Endothelial cell of umbilical vein (primary cell): Measurements from ENCODE around the gene SCP2. TPM values are rescaled to one million over a fixed set of nuclear protein-coding genes. Genes with fewer than 3 reads are reported as not detected.

ENCODE experiments used
- BruUV-seq: library from RNA; stranded (reverse); fragments of 400-500 nt; replicated peaks from 2 replicates; lab custom pipeline; 2021; lab: Mats Ljungman, UMichigan
- CTCF ChIA-PET: fragments of 300-600, 350-600 bp; sonication (Branson Sonifier 250); formaldehyde crosslinking; loops from one replicate; lab custom pipeline; 2021; ENCODE audit warnings: antibody characterized with exemption, inconsistent platforms; lab: Charles Lee
- POLR2A ChIA-PET: fragments of 300-600, 350-600 bp; sonication (Branson Sonifier 250); formaldehyde crosslinking; loops from one replicate; lab custom pipeline; 2021; ENCODE audit warnings: antibody characterized with exemption, inconsistent platforms; lab: Charles Lee
- DNase-seq: peaks from one replicate; pipeline ENCODE4 v3.0.0-alpha.2; 2011; ENCODE audit warnings: low read depth, low spot score
- FAIRE-seq: peaks from 2 replicates; lab custom pipeline; 2011; peaks lifted over from hg19 to GRCh38; lab: Jason Lieb, UNC
- H2AFZ ChIP-seq: 2 replicates; pipeline ENCODE4 v1.6.0; 2012; ENCODE audit warnings: low read depth, low read length, control low read depth, inconsistent platforms
- H3K27ac ChIP-seq: 2 replicates; pipeline ENCODE4 v1.5.1; 2011; ENCODE audit warnings: low read depth, mild to moderate bottlenecking, control low read depth, low read length, moderate library complexity; ENCODE audit not compliant: insufficient read depth
- H3K27me3 ChIP-seq, 2 experiments: 2 replicates each; pipeline versions ENCODE4 v1.6.0 to v1.6.1; 2011; ENCODE audit warnings: low read length in 2 of 2, mixed read lengths in 1 of 2; ENCODE audit not compliant: control insufficient read depth in 2 of 2, insufficient read depth in 2 of 2
- H3K36me3 ChIP-seq, 2 experiments: 2 replicates in 1 of 2; 3 replicates in 1 of 2; pipeline ENCODE4 v1.5.1; 2011; ENCODE audit warnings: low read length in 2 of 2, mild to moderate bottlenecking in 1 of 2, moderate library complexity in 1 of 2; ENCODE audit not compliant: control insufficient read depth in 2 of 2, insufficient read depth in 2 of 2; ENCODE audit errors: extremely low read depth in 1 of 2
- H3K4me1 ChIP-seq: 3 replicates; pipeline ENCODE4 v1.5.1; 2011; ENCODE audit warnings: mild to moderate bottlenecking, low read length; ENCODE audit not compliant: control insufficient read depth, insufficient read depth; ENCODE audit errors: extremely low read depth
- H3K4me2 ChIP-seq: 2 replicates; pipeline ENCODE4 v1.6.1; 2011; ENCODE audit warnings: low read length, control low read depth, mixed read lengths; ENCODE audit not compliant: insufficient read depth
- H3K4me3 ChIP-seq, 3 experiments: fragments of 200-600 bp in 1 of 3; sonication (generic), shearing (Covaris generic) in 1 of 3; replicated peaks in 1 of 3; 2 replicates each; pipeline ENCODE4 v1.5.1; 2011 to 2016; ENCODE audit warnings: control low read depth in 3 of 3, low read length in 3 of 3, mild to moderate bottlenecking in 2 of 3, inconsistent platforms in 1 of 3, low read depth in 1 of 3, moderate library complexity in 1 of 3; ENCODE audit not compliant: insufficient read depth in 1 of 3
- H3K79me2 ChIP-seq: 2 replicates; pipeline ENCODE4 v1.6.0; 2012; ENCODE audit warnings: low read length, inconsistent platforms; ENCODE audit not compliant: control insufficient read depth, insufficient read depth
- H3K9ac ChIP-seq: replicated peaks from 2 replicates; pipeline ENCODE3; 2011; ENCODE audit warnings: low read length, control low read depth; ENCODE audit not compliant: insufficient read depth; ENCODE audit errors: extremely low read depth
- H3K9me1 ChIP-seq: replicated peaks from 3 replicates; pipeline ENCODE4 v1.6.0; 2011; ENCODE audit warnings: mild to moderate bottlenecking, low read length; ENCODE audit not compliant: control insufficient read depth, insufficient read depth; ENCODE audit errors: extremely low read depth
- H3K9me3 ChIP-seq: replicated peaks from 2 replicates; pipeline ENCODE4 v1.5.1; 2012; ENCODE audit warnings: low read length, inconsistent platforms; ENCODE audit not compliant: control insufficient read depth, insufficient read depth
- H4K20me1 ChIP-seq: replicated peaks from 2 replicates; pipeline ENCODE3; 2011; ENCODE audit warnings: mild to moderate bottlenecking, low read length; ENCODE audit not compliant: control insufficient read depth, insufficient read depth; ENCODE audit errors: extremely low read depth
- EZH2 ChIP-seq: IDR thresholded peaks from 2 replicates; pipeline ENCODE4 v1.6.1; 2012; ENCODE audit warnings: borderline replicate concordance, low read depth, mild to moderate bottlenecking, moderate library complexity, low read length, inconsistent platforms; ENCODE audit not compliant: severe bottlenecking
- FOS ChIP-seq: IDR thresholded peaks from 2 replicates; pipeline ENCODE4 v1.6.1; 2011; ENCODE audit warnings: mild to moderate bottlenecking, low read length, moderate library complexity, borderline replicate concordance; ENCODE audit not compliant: insufficient read depth
- GATA2 ChIP-seq: IDR thresholded peaks from 2 replicates; pipeline ENCODE4 v1.7.0; 2011; ENCODE audit warnings: low read depth, mild to moderate bottlenecking, moderate library complexity, mixed read lengths, low read length; ENCODE audit not compliant: insufficient read length, insufficient read depth
- JUN ChIP-seq: IDR thresholded peaks from 2 replicates; pipeline ENCODE4 v1.6.1; 2011; ENCODE audit warnings: borderline replicate concordance, low read depth; ENCODE audit not compliant: insufficient read length, insufficient read depth
- MYC ChIP-seq: IDR thresholded peaks from one replicate; pipeline ENCODE4 v1.6.1; 2011; ENCODE audit warnings: mild to moderate bottlenecking, low read depth, low read length
- POLR2A ChIP-seq: IDR thresholded peaks from 2 replicates; pipeline ENCODE4 v1.6.1; 2012; ENCODE audit warnings: low read depth, mild to moderate bottlenecking, control low read depth, low read length
- POLR2AphosphoS5 ChIP-seq: IDR thresholded peaks from 2 replicates; pipeline ENCODE4 v1.6.1; 2012; ENCODE audit warnings: low read depth, mild to moderate bottlenecking, control low read depth, low read length, moderate library complexity; ENCODE audit not compliant: insufficient read depth
- dilution Hi-C: fragments of 300-500 bp; cut with MboI; formaldehyde crosslinking; loops from one replicate; pipeline ENCODE4 v1.15.0; 2019; ENCODE audit warnings: low sequenced_read_pairs; ENCODE audit not compliant: extremely low pct_ligation_motif_present
- intact Hi-C: fragments of 100-400 bp; cut with micrococcal nuclease; formaldehyde crosslinking; loops from one replicate; pipeline ENCODE4 v1.10.0; 2022
- polyA plus RNA-seq, 4 experiments: library from polyadenylated mRNA; depleted of rRNA in 3 of 4; stranded (reverse) in 3 of 4; unstranded in 1 of 4; fragments of >200 nt; gene quantifications; 2 replicates each; pipeline versions ENCODE4 v1.2.1 to v1.2.3, GENCODE V29; 2011 to 2012; ENCODE audit warnings: missing spikeins in 1 of 4
- total RNA-seq: library from RNA; stranded (reverse); gene quantifications from 2 replicates; pipeline ENCODE4 v1.2.3, GENCODE V29; 2021
- TF ChIP-seq, protein P1 (sequence below), 2 donors: IDR thresholded peaks; 1 replicate in 1 of 2; 2 replicates in 1 of 2; pipeline ENCODE4 v1.5.1; 2011; ENCODE audit warnings: low read length in 2 of 2, mild to moderate bottlenecking in 2 of 2, moderate library complexity in 2 of 2, control low read depth in 1 of 2, inconsistent platforms in 1 of 2, low read depth in 1 of 2; ENCODE audit not compliant: insufficient read depth in 1 of 2; ENCODE audit errors: extremely low read depth in 1 of 2
- TF ChIP-seq, protein P2 (sequence below): IDR thresholded peaks from 2 replicates; pipeline ENCODE4 v1.6.1; 2011; ENCODE audit not compliant: insufficient read depth, insufficient read length

Gene SCP2
- total and polyA plus RNA-seq, 2 donors (not counting 3 experiments of a cell fraction or from before 2014, with no cell fraction given), result 42.4 to 92.7 TPM

DNA sequence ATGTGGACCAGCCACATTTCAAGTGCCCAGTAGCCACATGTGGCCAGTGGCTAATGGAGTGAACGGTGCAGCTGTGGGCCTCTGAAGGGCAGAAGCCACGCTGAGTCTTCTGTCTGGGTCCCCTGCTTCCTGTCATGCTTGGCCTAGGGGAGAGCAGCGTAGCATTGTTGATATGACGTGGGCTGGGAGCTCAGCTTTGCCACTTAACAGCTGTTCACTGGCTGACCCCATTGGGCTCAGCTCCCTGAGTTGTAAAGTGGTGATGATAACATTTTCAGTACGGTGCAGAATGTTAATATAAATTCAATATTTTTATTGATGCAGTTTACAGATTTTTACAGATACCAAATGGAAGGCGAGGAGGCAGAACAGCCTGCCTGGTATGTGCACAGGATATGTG, 139.4 kb downstream of the SCP2 start:
- POLR2A ChIA-PET, result no interaction called here
- no peak for DNase-seq
- TF ChIP-seq POLR2AphosphoS5, result no peak
- no peak for TF ChIP-seq JUN
- TF ChIP-seq POLR2A, result no peak
- TF ChIP-seq MYC, result no peak
- TF ChIP-seq FOS, result no peak
- TF ChIP-seq, protein P1, sequence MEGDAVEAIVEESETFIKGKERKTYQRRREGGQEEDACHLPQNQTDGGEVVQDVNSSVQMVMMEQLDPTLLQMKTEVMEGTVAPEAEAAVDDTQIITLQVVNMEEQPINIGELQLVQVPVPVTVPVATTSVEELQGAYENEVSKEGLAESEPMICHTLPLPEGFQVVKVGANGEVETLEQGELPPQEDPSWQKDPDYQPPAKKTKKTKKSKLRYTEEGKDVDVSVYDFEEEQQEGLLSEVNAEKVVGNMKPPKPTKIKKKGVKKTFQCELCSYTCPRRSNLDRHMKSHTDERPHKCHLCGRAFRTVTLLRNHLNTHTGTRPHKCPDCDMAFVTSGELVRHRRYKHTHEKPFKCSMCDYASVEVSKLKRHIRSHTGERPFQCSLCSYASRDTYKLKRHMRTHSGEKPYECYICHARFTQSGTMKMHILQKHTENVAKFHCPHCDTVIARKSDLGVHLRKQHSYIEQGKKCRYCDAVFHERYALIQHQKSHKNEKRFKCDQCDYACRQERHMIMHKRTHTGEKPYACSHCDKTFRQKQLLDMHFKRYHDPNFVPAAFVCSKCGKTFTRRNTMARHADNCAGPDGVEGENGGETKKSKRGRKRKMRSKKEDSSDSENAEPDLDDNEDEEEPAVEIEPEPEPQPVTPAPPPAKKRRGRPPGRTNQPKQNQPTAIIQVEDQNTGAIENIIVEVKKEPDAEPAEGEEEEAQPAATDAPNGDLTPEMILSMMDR (IDR thresholded peaks at IDR 0.05; ENCODE audit: extremely low read depth in 1 of 2, insufficient read depth in 1 of 2, low read depth in 1 of 2, low read length in 2 of 2), result no peak
- no peak for TF ChIP-seq GATA2
- no peak for TF ChIP-seq EZH2
- TF ChIP-seq, protein P2, sequence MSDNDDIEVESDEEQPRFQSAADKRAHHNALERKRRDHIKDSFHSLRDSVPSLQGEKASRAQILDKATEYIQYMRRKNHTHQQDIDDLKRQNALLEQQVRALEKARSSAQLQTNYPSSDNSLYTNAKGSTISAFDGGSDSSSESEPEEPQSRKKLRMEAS, result no peak
- Histone ChIP-seq H4K20me1 (no peaks in the 10 kb centered on the region), H3K27me3 (peaks cover 3 to 14% of the 10 kb centered on the region in 2 experiments), H3K9me3 (no peaks in the 10 kb centered on the region), H3K27ac (no peak overlapping the region), H3K4me1 (peaks cover 8% of the 10 kb centered on the region), H3K36me3 (no peaks in the 10 kb centered on the region), H3K79me2 (no peaks in the 10 kb centered on the region), H3K9me1 (no peaks in the 10 kb centered on the region), H2AFZ (no peak overlapping the region), H3K9ac (no peak overlapping the region), H3K4me2 (no peak overlapping the region), H3K4me3 (no peak overlapping the region)
- no TSS peak for BruUV-seq
- CTCF ChIA-PET, result interaction anchor here (0.7 kb wide), 1 partner anchor 97 kb away, joined by 6 read pairs; no protein-coding TSS in a partner anchor
- FAIRE-seq, result no peak
- intact Hi-C loops, result no loop called here
- dilution Hi-C loops, result no loop called here
